Measurements from ENCODE around the gene PPFIA1. TPM values are rescaled to one million over a fixed set of nuclear protein-coding genes. Genes with fewer than 3 reads are reported as not detected.

PPFIA1 gene
- total RNA-seq, 4 donors from 2014 or later, result 58.3 to 119 (median 84.7) TPM

DNA sequence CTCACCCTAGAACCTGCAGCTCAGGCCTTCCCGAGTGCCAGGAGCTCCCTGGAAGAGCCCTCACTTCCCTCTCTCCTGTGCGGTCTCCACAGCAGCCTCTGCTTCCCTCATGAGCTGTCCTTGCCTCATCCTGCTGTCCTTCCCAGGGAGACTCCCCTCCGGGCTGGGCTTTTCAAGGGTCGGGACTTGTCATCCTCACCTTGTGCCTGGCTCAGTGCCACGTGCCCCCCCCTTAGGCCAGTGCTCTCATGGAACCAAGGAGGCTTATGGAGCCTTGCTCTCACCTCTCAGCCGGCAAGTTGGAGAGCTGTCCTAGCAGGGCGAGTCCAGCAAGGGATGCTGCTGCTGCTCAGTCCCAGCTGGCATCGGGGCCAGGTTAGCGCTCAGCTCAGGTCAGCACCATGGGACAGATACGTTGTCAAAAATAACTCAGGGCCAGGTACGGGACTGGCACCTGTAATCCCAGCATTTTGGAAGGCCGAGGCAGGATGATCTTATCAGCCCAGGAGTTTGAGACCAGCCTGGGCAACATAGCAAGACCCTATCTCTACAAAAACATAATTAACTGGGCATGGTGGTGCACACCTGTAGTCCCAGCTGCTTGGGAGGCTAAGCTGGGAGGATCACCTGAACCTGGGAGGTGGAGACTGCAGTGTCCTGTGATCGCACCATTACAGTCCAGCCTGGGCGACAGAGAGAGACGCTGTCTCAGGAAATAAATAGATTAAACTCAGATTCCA lies 141.4 kb downstream of the PPFIA1 start:
- ATAC-seq (ENCODE audit: low FRiP score) (no peak), DNase-seq (ENCODE audit: low spot score) (no peak)
- TF ChIP-seq CTCF (IDR thresholded peaks at IDR 0.05), result no peak

- TF ChIP-seq CTCF (IDR thresholded peaks at IDR 0.05), result no peak
- DNase-seq (ENCODE audit: low spot score) (no peak), ATAC-seq (ENCODE audit: low FRiP score) (no peak)
Observed at GRCh38 chr11:70413151-70413550, 142.7 kb downstream of the PPFIA1 start.

DNA sequence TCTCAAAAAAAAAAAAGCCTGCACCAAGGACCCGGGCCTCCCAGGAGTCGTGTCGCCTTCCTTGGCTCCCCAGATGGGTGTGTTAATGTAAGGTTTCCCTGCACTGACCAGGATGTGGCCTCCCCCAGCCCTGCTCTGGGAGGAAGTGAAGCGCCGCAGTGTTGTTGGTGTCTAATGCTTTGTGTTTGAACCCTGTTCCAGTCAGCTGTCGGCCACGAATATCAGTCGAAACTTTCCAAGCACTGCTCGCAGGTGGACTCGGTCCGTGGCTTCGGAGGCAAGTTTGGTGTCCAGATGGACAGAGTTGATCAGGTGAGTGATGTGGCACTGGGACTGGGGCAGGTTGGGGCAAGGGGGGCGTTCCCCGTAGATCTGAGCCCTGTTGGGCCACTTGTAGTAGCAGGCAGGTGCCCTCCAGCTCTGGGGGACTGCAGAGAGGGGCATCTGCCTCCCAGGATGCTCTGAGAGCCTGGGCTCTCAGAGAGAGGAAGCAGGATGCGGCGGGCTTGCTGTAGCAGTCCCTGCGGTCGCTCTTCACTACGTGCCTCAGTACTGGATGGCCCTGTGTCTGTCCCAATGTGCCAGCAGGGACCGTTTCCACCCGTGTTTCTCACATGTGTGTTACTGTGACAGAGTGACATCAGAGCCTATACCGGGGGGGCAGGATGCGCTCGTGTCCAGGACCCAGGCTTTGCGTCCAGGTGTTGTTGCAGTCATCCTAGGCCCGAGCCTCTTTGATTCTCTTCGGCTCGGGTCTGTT lies 144.0 kb downstream of the PPFIA1 start:
- no peak for ATAC-seq (ENCODE audit: low FRiP score)

DNA sequence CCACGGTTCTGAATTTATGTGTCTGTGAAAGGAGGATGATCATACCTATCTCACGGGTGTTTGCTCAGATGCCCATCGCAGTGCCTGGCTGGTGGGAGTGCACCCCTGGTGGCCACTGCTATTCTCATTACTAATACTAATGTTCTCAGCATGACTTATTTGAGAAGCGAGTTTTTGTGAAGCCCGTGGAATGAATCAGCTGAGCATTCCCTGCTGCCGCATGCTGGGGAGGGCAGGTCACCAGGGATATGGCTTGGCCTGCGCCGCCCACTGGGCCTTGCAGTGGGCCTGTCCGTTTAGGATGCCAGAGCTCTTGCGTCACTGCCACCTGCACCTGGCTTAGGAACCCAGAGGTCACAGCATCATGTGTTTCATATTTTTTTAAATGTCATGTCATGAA lies 144.7 kb downstream of the PPFIA1 start:
- DNase-seq (ENCODE audit: low spot score), result no peak
- no peak for TF ChIP-seq CTCF (IDR thresholded peaks at IDR 0.05)
- ATAC-seq (ENCODE audit: low FRiP score), result no peak

More for the DNA sequence above, 144.0 kb downstream of the PPFIA1 start:
- TF ChIP-seq CTCF (IDR thresholded peaks at IDR 0.05), result no peak
- DNase-seq (ENCODE audit: low spot score), result no peak

- DNase-seq (ENCODE audit: low spot score) (no peak), ATAC-seq (ENCODE audit: low FRiP score) (no peak)
- no peak for TF ChIP-seq CTCF (IDR thresholded peaks at IDR 0.05)
Observed at GRCh38 chr11:70415642-70416395, 145.3 kb downstream of the PPFIA1 start.

DNA sequence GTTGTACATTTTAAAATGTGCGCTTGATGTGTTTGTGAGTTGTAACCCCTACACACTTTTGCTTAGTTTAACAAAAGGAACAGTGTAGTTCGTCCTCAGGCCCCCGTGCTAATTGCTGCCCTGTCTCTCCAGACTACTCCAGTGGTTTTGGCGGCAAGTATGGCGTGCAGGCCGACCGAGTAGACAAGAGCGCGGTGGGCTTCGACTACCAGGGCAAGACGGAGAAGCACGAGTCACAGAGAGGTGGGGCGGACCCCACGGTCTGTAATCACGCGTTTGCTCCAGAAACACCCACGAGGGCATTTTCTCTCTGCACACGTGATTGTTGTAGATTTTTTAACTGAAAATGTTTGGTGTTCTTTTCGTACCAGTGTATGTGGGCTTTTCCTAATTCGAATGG lies 146.4 kb downstream of the PPFIA1 start:
- DNase-seq (ENCODE audit: low spot score) (no peak), ATAC-seq (ENCODE audit: low FRiP score) (no peak)
- no peak for TF ChIP-seq CTCF (IDR thresholded peaks at IDR 0.05)

Measured in omental fat pad (tissue), 4 donors.